Spinal cord (tissue), 10 donors: ENCODE data around the gene RIMS4. TPM values are rescaled to one million over a fixed set of nuclear protein-coding genes. Genes with fewer than 3 reads are reported as not detected.
A peak's percentile ranks its signal among the peaks of the same experiment; 100 is the strongest.

Experiments
- DNase-seq, 6 donors: peaks; one replicate each; pipeline versions ENCODE4 v3.0.0 to v3.0.0-alpha.2; 2013 to 2015; ENCODE audit warnings: low spot score in 6 of 6, low read depth in 4 of 6
- H3K27ac ChIP-seq: one replicate; pipeline ENCODE4 v1.5.1; 2013; ENCODE audit warnings: low read depth, low read length, control low read depth
- H3K27me3 ChIP-seq: one replicate; pipeline ENCODE4 v1.6.1; 2013; ENCODE audit warnings: low read length; ENCODE audit not compliant: control insufficient read depth, insufficient read depth
- H3K36me3 ChIP-seq: one replicate; pipeline ENCODE4 v1.6.1; 2013; ENCODE audit warnings: low read length; ENCODE audit not compliant: control insufficient read depth, insufficient read depth
- H3K4me1 ChIP-seq: one replicate; pipeline ENCODE4 v1.6.1; 2013; ENCODE audit warnings: low read length; ENCODE audit not compliant: control insufficient read depth, insufficient read depth
- H3K4me3 ChIP-seq: one replicate; pipeline ENCODE4 v1.5.1; 2013; ENCODE audit warnings: low read depth, low read length, control low read depth
- H3K9me3 ChIP-seq: one replicate; pipeline ENCODE4 v1.6.1; 2013; ENCODE audit warnings: low read length; ENCODE audit not compliant: control insufficient read depth, insufficient read depth
- WGBS: methylation state at CpG from one replicate; pipeline ENCODE4 v1.1.5; 2013; ENCODE audit warnings: missing lambda C conversion rate; ENCODE audit not compliant: insufficient coverage; 5-methylcytosine and 5-hydroxymethylcytosine counted together
- polyA plus RNA-seq, 2 donors: library from polyadenylated mRNA; unstranded; fragments of 120-200 nt; gene quantifications; one replicate each; pipeline ENCODE4 v1.2.1, GENCODE V29; 2013; ENCODE audit not compliant: insufficient read length in 2 of 2
- total RNA-seq, 2 donors: library from RNA; depleted of rRNA in 1 of 2; stranded (reverse); fragments of 120-200 nt in 1 of 2; fragments of >200 nt in 1 of 2; gene quantifications; one replicate each; pipeline versions ENCODE4 v1.2.3 to v1.2.4, GENCODE V29; 2013 to 2014
- donor health status: healthy.

Gene RIMS4
- total and polyA plus RNA-seq, 4 donors: 12.4 to 51.2 (median 37.7) TPM

DNA sequence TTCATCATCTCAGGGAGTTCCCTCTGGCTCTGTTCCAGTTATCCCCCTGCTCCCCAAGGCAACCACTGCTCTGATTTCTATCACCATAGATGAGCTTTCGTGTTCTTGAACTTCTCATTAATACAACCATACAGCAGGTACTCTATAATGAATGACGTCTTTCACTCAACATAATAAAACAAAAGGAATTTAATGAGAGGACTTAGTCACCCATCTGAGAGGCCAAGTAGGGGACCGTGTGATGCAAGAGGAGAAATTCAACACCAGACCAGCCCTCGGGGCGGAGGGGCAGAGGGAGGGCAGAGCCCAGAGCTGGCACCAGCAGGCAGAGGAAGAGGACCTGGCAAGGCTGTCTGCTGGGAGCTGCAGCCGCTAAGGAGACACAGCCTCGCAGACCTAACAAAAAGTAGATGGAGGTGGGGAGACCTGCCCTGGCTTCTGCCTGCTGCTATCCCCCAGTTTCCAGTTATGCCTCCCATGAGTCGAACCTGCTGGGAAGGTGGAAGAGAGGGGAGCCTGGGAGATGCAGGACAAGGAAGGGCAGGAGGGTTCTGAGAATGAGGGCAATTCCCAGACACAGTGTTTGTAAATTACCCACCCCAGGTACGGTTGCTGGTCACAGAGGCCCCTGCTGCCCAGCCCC, 81.4 kb downstream of the RIMS4 start:
- H3K36me3 ChIP-seq: peaks cover 3% of the 10 kb centered on the region
- no peak overlapping the region for H3K4me3 ChIP-seq
- 7% methylated on average over 6 of the region's 9 CpGs for WGBS
- DNase-seq: peak in 2 of 6 donors; percentile 40 to 76
- no peaks in the 10 kb centered on the region for H3K9me3 ChIP-seq
- peaks cover 5% of the 10 kb centered on the region for H3K27me3 ChIP-seq
- peaks cover 17% of the 10 kb centered on the region for H3K4me1 ChIP-seq
- no peak overlapping the region for H3K27ac ChIP-seq

DNA sequence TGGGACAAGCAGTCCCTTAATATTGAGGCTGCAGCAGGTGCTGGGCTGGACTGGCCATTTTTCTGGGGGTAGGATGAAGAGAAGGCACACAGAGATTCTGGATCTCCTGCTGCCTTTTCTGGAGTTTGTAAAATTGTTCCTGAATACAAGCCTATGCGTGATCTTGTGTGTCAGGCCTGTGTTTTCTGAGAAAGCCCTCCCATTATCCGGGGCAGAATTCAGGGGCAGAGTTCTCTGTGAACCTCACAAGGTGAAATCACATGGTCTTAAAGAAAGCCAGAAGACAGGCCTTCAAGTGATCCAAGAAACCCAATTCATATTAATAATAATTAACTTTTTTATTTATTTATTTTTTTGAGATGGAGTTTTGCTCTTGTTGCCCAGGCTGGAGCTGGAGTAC, 82.7 kb downstream of the RIMS4 start:
- WGBS: 75% methylated on average over 2 of the region's 2 CpGs
- Histone ChIP-seq H3K36me3 (peaks cover 3% of the 10 kb centered on the region), H3K4me3 (no peak overlapping the region), H3K4me1 (peaks cover 17% of the 10 kb centered on the region), H3K9me3 (no peaks in the 10 kb centered on the region), H3K27ac (no peak overlapping the region), H3K27me3 (peaks cover 5% of the 10 kb centered on the region)
- DNase-seq: no peak

DNA sequence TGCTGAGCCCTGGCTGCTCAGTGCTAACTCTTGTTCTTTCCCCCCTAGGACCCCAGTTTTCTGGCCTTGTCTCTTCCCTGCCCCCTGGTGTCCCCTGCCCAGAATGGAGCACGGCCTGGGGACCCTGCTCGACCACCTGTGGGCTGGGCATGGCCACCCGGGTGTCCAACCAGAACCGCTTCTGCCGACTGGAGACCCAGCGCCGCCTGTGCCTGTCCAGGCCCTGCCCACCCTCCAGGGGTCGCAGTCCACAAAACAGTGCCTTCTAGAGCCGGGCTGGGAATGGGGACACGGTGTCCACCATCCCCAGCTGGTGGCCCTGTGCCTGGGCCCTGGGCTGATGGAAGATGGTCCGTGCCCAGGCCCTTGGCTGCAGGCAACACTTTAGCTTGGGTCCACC, 83.3 kb downstream of the RIMS4 start:
- Histone ChIP-seq H3K27ac (no peak overlapping the region), H3K9me3 (no peaks in the 10 kb centered on the region), H3K36me3 (peaks cover 3% of the 10 kb centered on the region), H3K4me1 (peaks cover 17% of the 10 kb centered on the region), H3K4me3 (no peak overlapping the region), H3K27me3 (peaks cover 5% of the 10 kb centered on the region)
- no peak for DNase-seq
- WGBS: 80% methylated on average over 11 of the region's 11 CpGs

DNA sequence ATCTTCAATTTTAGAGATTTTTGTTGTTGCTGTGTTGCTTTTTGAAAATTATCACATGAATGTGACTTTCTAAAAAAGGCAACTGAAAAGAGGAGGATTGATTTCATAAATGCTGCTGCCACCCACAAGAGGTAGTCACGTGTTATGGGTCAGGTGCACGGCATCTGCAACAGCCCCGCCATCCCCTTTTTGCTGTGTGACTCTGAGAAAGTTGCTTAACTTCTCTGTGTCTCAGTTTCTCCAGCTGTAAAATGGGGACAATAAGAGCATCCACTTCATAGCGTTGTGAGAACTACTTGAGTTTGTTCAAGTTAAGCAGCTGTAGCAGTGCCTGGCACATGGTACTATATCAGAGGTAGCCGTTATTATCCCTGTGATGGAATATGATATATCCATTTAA, 84.5 kb downstream of the RIMS4 start:
- WGBS: 90% methylated on average over 3 of the region's 5 CpGs
- Histone ChIP-seq H3K27ac (no peak overlapping the region), H3K9me3 (no peaks in the 10 kb centered on the region), H3K4me1 (peaks cover 13% of the 10 kb centered on the region), H3K4me3 (no peak overlapping the region), H3K27me3 (peaks cover 5% of the 10 kb centered on the region), H3K36me3 (no peaks in the 10 kb centered on the region)
- no peak for DNase-seq

DNA sequence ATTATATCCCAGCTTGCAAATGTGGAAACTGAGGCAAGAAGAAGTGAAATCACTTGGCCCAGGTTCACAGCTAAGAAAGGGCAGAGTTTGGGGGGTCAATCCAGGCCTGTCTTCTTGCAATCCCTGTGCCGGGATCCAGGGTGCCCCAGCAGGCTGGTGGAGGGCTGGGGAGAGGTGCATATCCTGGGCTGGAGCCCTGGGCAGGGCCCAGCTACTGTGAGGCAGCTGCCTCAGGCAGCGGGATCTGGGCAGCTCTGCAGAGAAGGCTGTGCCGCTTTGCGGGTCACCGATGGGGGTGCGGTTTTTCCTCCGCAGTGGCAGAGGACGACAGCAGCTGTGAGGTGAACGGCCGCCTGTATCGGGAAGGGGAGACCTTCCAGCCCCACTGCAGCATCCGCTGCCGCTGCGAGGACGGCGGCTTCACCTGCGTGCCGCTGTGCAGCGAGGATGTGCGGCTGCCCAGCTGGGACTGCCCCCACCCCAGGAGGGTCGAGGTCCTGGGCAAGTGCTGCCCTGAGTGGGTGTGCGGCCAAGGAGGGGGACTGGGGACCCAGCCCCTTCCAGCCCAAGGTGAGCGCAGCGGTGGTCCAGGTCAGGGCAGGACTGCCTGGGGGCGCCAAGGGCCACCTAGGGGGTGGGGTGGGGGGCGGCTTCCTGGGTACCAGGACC, 85.8 kb downstream of the RIMS4 start:
- H3K4me1 ChIP-seq: peaks cover 17% of the 10 kb centered on the region
- no peak overlapping the region for H3K4me3 ChIP-seq
- DNase-seq: no peak
- H3K27me3 ChIP-seq: peaks cover 5% of the 10 kb centered on the region
- no peak overlapping the region for H3K27ac ChIP-seq
- peaks cover 3% of the 10 kb centered on the region for H3K36me3 ChIP-seq
- no peaks in the 10 kb centered on the region for H3K9me3 ChIP-seq
- WGBS: 42% methylated on average over 26 of the region's 26 CpGs

DNA sequence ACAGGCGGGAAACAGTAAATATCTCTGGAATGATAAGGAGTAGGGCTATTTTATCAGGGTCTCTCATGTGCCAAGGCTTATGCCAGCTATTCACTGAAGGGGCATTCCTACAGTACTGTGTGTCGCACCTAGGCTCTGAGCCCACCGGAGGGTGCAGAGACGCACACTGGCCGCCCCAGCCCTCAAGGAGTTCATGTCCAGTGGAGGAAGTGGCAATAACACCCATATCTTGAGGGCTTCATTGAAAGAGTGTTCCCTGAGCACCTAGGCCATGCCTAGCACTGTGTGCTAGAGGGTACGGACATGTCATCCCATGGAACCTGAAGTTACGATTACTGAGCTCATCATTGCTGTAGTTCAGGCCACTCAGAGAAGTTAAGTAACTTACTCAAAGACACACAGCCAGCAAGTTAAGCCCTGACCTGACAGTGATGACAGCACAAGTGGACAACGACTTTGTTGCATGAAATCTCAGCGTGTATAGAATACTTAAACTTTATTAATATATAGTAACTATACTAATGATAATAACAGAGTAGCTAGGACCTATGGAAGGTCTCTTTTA, 86.5 kb downstream of the RIMS4 start:
- Histone ChIP-seq H3K9me3 (no peaks in the 10 kb centered on the region), H3K36me3 (peaks cover 3% of the 10 kb centered on the region), H3K4me1 (peaks cover 11% of the 10 kb centered on the region), H3K27ac (no peak overlapping the region), H3K4me3 (no peak overlapping the region), H3K27me3 (peaks cover 5% of the 10 kb centered on the region)
- no peak for DNase-seq
- 96% methylated on average over 2 of the region's 9 CpGs for WGBS

DNA sequence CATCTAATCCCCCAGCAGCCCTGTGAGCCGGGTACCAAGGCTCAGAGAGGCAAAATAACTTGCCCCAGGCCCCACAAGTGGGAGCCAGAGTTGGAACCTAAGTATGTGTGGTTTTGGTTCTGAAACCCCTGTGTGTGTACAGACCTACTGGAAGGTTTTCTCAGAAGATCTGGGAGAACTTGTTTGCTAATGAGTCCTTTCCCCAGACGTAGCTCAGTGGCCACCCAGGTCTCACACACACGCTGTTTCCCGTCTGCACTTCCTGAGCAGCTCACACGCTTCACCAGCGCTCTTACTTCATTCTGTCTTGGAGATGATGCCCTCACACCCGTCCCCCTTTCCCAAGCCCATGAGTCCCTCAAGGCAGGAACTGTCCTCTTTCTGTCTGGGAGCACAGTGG, 87.0 kb downstream of the RIMS4 start:
- Histone ChIP-seq H3K27me3 (peaks cover 5% of the 10 kb centered on the region), H3K36me3 (peaks cover 3% of the 10 kb centered on the region), H3K27ac (no peak overlapping the region), H3K9me3 (no peaks in the 10 kb centered on the region), H3K4me1 (peaks cover 9% of the 10 kb centered on the region), H3K4me3 (no peak overlapping the region)
- no peak for DNase-seq
- WGBS: 56% methylated on average over 6 of the region's 7 CpGs

DNA sequence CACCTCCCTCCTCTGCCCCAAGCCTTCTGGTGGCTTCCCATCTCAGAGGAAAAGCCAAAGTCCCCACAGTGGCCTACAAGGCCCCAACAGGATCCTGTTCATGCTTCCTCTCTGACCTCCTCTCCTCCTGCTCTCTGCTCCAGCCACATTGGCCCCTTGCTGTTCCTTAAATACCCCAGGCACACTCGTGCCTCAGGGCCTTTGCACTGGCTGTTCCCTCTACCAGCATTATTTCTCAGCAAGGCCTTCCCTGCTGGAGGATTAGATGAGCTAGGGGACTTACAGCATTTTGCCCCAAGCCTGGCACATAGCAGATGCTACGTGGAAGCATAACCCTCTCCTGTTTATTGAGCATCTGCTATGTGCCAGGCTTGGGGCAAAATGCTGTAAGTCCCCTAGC, 87.4 kb downstream of the RIMS4 start:
- H3K36me3 ChIP-seq: peaks cover 3% of the 10 kb centered on the region
- no peak for DNase-seq
- H3K9me3 ChIP-seq: no peaks in the 10 kb centered on the region
- peaks cover 9% of the 10 kb centered on the region for H3K4me1 ChIP-seq
- H3K27ac ChIP-seq: no peak overlapping the region
- WGBS: 94% methylated on average over 1 of the region's 2 CpGs
- peaks cover 5% of the 10 kb centered on the region for H3K27me3 ChIP-seq
- no peak overlapping the region for H3K4me3 ChIP-seq

DNA sequence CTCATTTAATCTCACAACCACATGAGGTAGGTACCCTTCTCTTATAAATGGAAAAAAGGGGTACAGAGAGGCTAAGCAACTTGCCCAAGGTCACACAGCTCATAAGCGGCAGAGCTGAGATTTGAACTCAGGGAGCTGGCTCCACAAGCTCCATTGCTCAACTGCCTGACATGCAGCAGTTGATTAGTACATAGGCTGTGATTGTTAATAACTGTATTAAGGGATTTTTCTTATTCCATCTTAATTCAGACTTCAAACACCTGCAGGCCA, 88.6 kb downstream of the RIMS4 start:
- H3K27me3 ChIP-seq: peaks cover 5% of the 10 kb centered on the region
- WGBS: no CpG with 5 or more reads among the region's 1 CpG
- no peaks in the 10 kb centered on the region for H3K9me3 ChIP-seq
- no peak overlapping the region for H3K4me3 ChIP-seq
- peaks cover 9% of the 10 kb centered on the region for H3K4me1 ChIP-seq
- peaks cover 3% of the 10 kb centered on the region for H3K36me3 ChIP-seq
- DNase-seq: no peak
- H3K27ac ChIP-seq: no peak overlapping the region
